Activated naive CD4-positive, alpha-beta T cell treated with anti-CD3 and anti-CD28 coated beads, Interleukin-2, amount 50 U/mL, for 16 hours (primary cell): ENCODE data around the gene MS4A12.
"Not testable (repeated sequence)": the region's sequence is repeated elsewhere in the genome, so short reads cannot be mapped to it uniquely, and the experiment has no call there.

Experiments used
- DNase-seq: peaks from one replicate; pipeline ENCODE4 v3.0.0-alpha.2; 2020

Gene MS4A12

DNA sequence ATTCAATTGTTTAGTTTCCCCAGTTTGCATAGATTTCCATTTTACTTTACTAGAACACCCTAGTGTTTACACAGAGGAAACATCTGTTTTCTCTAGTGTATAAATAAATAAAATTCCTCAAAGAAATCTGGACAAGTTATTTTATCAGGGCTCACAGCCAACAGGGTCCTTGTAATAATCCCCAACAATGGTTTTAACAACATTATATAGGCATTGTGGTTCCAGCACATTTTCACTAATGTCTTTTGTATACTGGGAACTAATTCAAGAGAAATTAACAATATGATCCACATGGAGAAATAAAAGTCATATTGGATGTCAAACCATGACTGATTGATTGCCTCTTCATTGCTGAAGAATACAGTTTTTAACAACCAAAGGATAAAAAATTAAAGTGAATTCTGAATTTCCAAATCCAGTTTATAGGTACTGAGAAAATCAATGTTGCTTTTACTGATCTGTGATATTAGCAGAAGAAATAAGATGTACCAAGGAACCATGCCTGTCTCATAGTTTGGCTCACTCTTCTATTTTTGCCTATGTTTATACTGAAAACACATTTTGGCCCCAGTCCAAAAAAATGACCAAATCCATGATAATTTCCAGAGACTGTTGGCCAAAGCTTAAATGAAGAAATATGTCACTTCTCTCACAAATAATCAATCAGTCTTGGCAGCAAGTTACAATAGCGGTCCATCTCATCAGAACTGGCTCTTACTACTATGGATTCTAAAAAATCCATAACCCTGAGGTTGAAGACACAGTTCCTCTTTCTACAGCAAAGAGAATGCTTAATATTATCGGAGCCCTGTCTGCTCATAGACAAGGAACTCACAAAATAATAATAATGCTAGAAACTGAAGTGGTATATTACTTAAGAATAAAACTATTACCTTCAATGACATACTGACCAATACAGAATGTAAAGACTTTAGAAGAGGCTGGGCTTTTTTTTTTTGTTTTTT is 21.2 kb downstream of the MS4A12 start:
- no peak for DNase-seq

DNA sequence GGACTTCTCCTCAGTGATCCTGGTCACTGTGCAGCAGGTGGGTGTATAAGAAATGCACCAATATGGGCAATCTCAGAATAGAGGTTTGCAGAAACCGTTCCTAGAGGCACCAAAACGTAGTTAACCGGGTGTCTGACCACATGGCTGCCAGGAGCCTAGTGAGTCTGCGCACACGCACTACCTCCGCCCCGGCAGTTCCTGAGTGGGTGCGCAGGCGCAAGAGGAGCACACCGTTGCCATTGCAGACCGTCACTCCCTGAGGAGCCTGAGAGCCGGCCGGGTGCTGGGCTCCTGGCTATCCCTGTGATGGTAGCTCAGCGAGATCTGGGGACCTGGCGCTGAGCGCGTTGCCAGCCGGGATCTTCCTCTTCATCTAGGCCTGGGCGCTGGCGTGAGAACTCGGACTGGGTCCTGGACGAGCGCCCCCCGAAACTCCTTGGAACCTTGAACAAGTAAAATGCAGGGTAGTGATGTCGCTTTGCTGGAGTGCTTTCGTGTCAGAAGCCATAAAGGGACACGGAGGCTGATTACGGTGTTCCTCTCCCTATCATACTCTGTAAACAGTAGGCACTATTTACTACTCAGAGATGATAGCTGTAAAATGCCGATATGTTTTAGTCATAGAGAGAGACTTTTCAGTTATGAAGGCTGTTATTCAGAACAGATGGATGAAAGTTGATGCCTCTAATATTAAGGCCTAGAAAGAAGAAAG is 22.7 kb downstream of the MS4A12 start, which contains the start of gene MS4A13:
MS4A13 (plus strand) TSS at position 249 of the 712 bp plus-strand sequence. CDS start 2,692 bp downstream, outside the sequence.
- DNase-seq: no peak

DNA sequence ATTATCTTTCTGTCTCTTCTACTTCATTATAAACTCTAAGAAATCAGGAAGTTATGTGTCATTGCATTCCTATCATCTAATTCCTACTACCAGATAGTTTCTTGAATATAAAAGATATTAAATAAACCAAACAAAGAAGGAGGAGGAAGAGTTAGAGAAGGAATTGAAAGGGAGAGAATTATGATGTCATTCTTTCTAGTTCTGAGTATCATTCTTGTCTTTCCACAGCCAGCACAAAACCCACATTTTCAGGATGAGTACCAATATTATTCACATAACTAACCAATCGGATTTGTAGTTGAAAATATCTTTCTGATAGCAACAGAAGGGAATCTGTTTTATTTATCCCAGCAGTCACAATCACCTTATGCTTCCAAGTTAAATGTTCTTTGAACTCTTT is 35.9 kb downstream of the MS4A12 start:
- no peak for DNase-seq

DNA sequence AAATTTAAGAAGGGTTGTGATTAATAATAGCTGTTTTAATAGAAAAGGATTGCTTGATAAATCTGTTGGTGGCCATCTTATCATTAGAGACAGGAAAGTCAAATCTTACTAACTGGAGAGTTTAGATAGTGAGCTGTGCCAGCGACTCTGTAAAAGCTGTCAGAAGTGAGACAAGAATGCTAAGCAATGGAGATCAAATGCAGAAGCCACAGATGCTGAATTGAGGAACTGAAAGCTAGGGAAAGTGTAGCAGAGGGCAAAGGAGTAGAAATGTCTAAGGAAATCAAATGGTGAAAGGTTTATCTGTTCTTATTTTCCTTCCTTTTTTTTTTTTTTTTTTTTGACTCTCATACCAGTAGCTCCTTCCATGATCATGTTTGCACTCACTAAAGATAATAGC is 36.4 kb downstream of the MS4A12 start:
- no peak for DNase-seq

DNA sequence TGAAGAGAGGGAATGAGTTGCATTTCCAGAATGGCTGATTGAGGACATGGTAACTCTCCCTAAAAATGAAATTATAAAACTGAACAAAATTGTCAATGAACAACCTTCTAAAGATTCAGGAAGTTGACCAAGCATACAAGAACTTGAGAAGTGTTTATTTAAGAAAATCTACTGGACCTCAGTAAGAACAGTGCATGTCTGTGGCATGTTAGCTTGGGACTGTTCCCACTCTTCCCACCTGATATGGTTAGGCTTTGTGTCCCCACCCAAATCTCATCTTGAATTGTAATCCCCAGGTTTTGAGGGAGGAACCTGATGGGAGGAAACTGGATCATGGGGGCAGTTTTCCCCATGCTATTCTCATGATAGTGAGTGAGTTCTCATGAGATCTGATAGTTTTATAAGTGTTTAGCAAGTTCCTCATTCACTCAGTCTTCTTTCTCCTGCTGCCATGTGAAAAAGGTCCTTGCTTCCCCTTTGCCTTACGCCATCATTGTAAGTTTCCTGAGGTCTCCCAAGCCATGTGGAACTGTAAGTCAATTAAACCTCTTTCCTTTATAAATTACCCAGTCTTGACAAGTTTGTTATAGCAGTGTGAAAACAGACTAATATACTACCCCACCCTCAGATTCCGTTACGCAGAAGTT is 38.0 kb downstream of the MS4A12 start:
- DNase-seq: no peak

DNA sequence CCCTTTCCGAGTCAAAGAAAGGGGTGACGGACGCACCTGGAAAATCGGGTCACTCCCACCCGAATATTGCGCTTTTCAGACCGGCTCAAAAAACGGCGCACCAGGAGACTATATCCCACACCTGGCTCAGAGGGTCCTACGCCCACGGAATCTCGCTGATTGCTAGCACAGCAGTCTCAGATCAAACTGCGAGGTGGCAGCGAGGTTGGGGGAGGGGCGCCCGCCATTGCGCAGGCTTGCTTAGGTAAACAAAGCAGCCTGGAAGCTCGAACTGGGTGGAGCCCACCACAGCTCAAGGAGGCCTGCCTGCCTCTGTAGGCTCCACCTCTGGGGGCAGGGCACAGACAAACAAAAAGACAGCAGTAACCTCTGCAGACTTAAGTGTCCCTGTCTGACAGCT is 39.8 kb downstream of the MS4A12 start:
- not testable (repeated sequence) for DNase-seq

DNA sequence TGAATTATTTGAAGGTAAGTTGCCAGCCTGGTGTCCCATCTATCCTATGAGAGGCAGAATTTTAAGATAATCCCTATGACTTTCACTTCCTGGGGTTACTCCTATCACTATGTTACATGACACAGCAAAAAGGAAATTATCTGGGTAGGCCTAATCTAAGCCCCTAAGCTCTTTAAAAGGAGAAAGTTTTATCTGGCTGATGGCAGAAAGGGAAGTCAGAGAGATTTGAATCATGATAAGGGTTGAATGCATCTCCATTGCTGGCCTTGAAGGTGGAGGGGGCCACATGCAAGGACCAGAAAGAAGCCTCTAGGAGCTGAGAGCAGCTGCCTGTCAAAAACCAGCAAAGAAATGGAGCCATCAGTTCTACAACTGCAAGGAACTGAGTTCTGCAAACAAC is 46.0 kb downstream of the MS4A12 start:
- DNase-seq: not testable (repeated sequence)

DNA sequence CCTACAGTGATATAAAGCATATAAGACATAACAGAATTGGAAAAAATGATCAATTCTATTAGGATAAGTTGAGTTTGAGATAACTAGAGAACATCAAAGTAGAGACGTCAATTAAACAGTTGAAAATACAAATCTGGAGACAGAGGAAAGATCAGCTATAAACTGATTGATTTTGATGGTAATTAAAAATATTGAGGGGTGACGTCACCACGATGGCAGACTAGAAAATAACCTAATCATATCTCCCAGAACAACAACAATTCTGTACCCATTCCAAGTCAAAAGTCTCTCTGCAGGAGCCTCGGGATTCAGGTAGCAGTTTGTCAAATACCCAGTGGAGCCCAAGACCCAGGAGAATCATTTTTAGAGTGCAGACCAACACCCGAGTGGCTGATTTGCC is 51.5 kb downstream of the MS4A12 start:
- no peak for DNase-seq
